GM23338 (cell line): ENCODE measurements around the gene NAALADL2. TPM values are rescaled to one million over a fixed set of nuclear protein-coding genes. Genes with fewer than 3 reads are reported as not detected.

Experiments used
- ATAC-seq: fragments of 200-7000 bp; cut with Tn5 transposase; 3 replicates; pipeline ENCODE4 v1.9.1; 2020
- DNase-seq: peaks from one replicate; pipeline ENCODE4 v3.0.0-alpha.2; 2015; ENCODE audit warnings: low spot score
- H2AFZ ChIP-seq: fragments of 200-600 bp; sonication (generic); 2 replicates; pipeline ENCODE4 v1.8.0; 2016; ENCODE audit warnings: antibody characterized with exemption, mild to moderate bottlenecking, moderate library complexity
- H3F3A ChIP-seq: fragments of 200-600 bp; sonication (generic); replicated peaks from 2 replicates; pipeline ENCODE4 v1.8.0; 2017; ENCODE audit warnings: antibody characterized with exemption, mixed run types, low read depth
- H3K27ac ChIP-seq: fragments of 200-600 bp; sonication (generic); 2 replicates; pipeline ENCODE4 v1.6.1; 2016; ENCODE audit warnings: low read depth
- H3K27me3 ChIP-seq: fragments of 200-600 bp; sonication (generic); 2 replicates; pipeline ENCODE4 v1.8.0; 2016; ENCODE audit warnings: mild to moderate bottlenecking, mixed run types, moderate library complexity; ENCODE audit not compliant: insufficient read depth
- H3K36me3 ChIP-seq: fragments of 200-600 bp; sonication (generic); 2 replicates; pipeline ENCODE4 v1.8.0; 2016; ENCODE audit warnings: mild to moderate bottlenecking; ENCODE audit not compliant: insufficient read depth
- H3K4me1 ChIP-seq: fragments of 200-600 bp; sonication (generic); 2 replicates; pipeline ENCODE4 v1.8.0; 2016; ENCODE audit warnings: mild to moderate bottlenecking, moderate library complexity; ENCODE audit not compliant: insufficient read depth
- H3K4me2 ChIP-seq: fragments of 200-600 bp; sonication (generic); 2 replicates; pipeline ENCODE4 v1.7.1; 2017; ENCODE audit warnings: mixed run types
- H3K4me3 ChIP-seq: fragments of 200-600 bp; sonication (generic); 2 replicates; pipeline ENCODE4 v1.6.1; 2016; ENCODE audit warnings: mixed run types
- H3K79me2 ChIP-seq: fragments of 200-600 bp; sonication (generic); replicated peaks from 2 replicates; pipeline ENCODE4 v1.8.0; 2017; ENCODE audit warnings: mild to moderate bottlenecking; ENCODE audit not compliant: insufficient read depth
- H3K9me2 ChIP-seq: fragments of 200-600 bp; sonication (generic); 2 replicates; pipeline ENCODE4 v1.8.0; 2017; ENCODE audit not compliant: insufficient read depth
- H4K20me1 ChIP-seq: fragments of 200-600 bp; sonication (generic); replicated peaks from 2 replicates; pipeline ENCODE4 v1.8.0; 2017; ENCODE audit warnings: mild to moderate bottlenecking; ENCODE audit not compliant: insufficient read depth
- H3K27ac Mint-ChIP-seq: 2 replicates; pipeline ENCODE4 v1.8.0; 2020; ENCODE audit warnings: inconsistent platforms, mild to moderate bottlenecking, moderate library complexity, mixed read lengths
- H3K27me3 Mint-ChIP-seq: 3 replicates; pipeline ENCODE4 v1.8.0; 2022; ENCODE audit warnings: low read depth, mild to moderate bottlenecking, moderate library complexity, mixed read lengths, inconsistent platforms; ENCODE audit not compliant: insufficient read depth, poor library complexity
- H3K36me3 Mint-ChIP-seq: 3 replicates; pipeline ENCODE4 v1.8.0; 2021; ENCODE audit warnings: low read depth, mild to moderate bottlenecking, inconsistent platforms, moderate library complexity, mixed read lengths
- H3K4me1 Mint-ChIP-seq: 3 replicates; pipeline ENCODE4 v1.8.0; 2020; ENCODE audit warnings: mild to moderate bottlenecking, inconsistent platforms, mixed read lengths
- H3K4me3 Mint-ChIP-seq: 3 replicates; pipeline ENCODE4 v1.8.0; 2021; ENCODE audit warnings: moderate library complexity, mild to moderate bottlenecking, inconsistent platforms, mixed read lengths
- H3K9me3 Mint-ChIP-seq: 3 replicates; pipeline ENCODE4 v1.8.0; 2020; ENCODE audit warnings: moderate library complexity, mild to moderate bottlenecking, inconsistent platforms, mixed read lengths
- JUNB ChIP-seq: IDR thresholded peaks from one replicate; pipeline ENCODE4 v1.6.1; 2016; ENCODE audit warnings: antibody characterized with exemption; ENCODE audit not compliant: unreplicated experiment
- NANOG ChIP-seq: IDR thresholded peaks from 2 replicates; pipeline ENCODE4 v1.6.1; 2016; ENCODE audit warnings: antibody characterized with exemption, borderline replicate concordance
- POLR2AphosphoS5 ChIP-seq: IDR thresholded peaks from 2 replicates; pipeline ENCODE4 v1.6.1; 2016; ENCODE audit warnings: antibody characterized with exemption, low read depth
- REST ChIP-seq: IDR thresholded peaks from one replicate; pipeline ENCODE4 v1.6.1; 2018; ENCODE audit warnings: antibody characterized with exemption; ENCODE audit not compliant: unreplicated experiment
- STAT1 ChIP-seq: IDR thresholded peaks from one replicate; pipeline ENCODE4 v1.6.1; 2016; ENCODE audit warnings: antibody characterized with exemption; ENCODE audit not compliant: unreplicated experiment
- ZNF462 ChIP-seq: fragments of 250-450 bp; sonication (Bioruptor Pico); IDR thresholded peaks from 2 replicates; pipeline ENCODE4 v1.5.0; 2020; ENCODE audit warnings: mild to moderate bottlenecking, moderate library complexity
- polyA plus RNA-seq: library from polyadenylated mRNA; unstranded; fragments of >200 nt; fragmentation: Nextera tagmentation; extraction: Ambion mirVana; gene quantifications from 2 replicates; pipeline ENCODE4 v1.2.1, GENCODE V29; 2016
- total RNA-seq: library from RNA; depleted of rRNA; stranded (reverse); fragments of >200 nt; shearing (Covaris generic); gene quantifications from 2 replicates; pipeline ENCODE4 v1.2.3, GENCODE V29; 2014

NAALADL2 gene
- total and polyA plus RNA-seq, 2 experiments from 2014 or later = 1.6 to 2.6 TPM

- no peak for TF ChIP-seq ZNF462 (CRISPR knock-in tag)
- TF ChIP-seq REST = no peak
- TF ChIP-seq JUNB = no peak
- TF ChIP-seq STAT1 = no peak
These were observed 268.0 kb downstream of the NAALADL2 start (continued) for GRCh38 chr3:175127075-175127662.

GRCh38 chr3:175129126-175129525 is 270.0 kb downstream of the NAALADL2 start:
- no peak overlapping the region for H3K4me3 ChIP-seq
- H3K4me1 ChIP-seq = no peaks in the 10 kb centered on the region
- no peaks in the 10 kb centered on the region for H3K9me2 ChIP-seq
- no peak overlapping the region for H3K4me2 ChIP-seq
- H3K79me2 ChIP-seq = no peaks in the 10 kb centered on the region
- no peaks in the 10 kb centered on the region for H3K27me3 ChIP-seq
- DNase-seq (no peak), ATAC-seq (no peak)
- H3K4me3 Mint-ChIP-seq = no peak overlapping the region
- no peak overlapping the region for H2AFZ ChIP-seq
- no peaks in the 10 kb centered on the region for H3K4me1 Mint-ChIP-seq
- peaks cover 6% of the 10 kb centered on the region; the same call in 1 of the 2 replicates for H3K36me3 ChIP-seq
- peaks cover 19% of the 10 kb centered on the region for H3K36me3 Mint-ChIP-seq
- no peaks in the 10 kb centered on the region for H3F3A ChIP-seq
- peaks cover 31% of the 10 kb centered on the region for H3K9me3 Mint-ChIP-seq
- H3K27ac Mint-ChIP-seq = no peak overlapping the region
- H4K20me1 ChIP-seq = no peaks in the 10 kb centered on the region
- no peak overlapping the region for H3K27ac ChIP-seq
- no peaks in the 10 kb centered on the region for H3K27me3 Mint-ChIP-seq
- TF ChIP-seq NANOG = no peak
- TF ChIP-seq ZNF462 (CRISPR knock-in tag) = no peak
- no peak for TF ChIP-seq STAT1
- no peak for TF ChIP-seq POLR2AphosphoS5
